NCI-H1048 (cell line): ENCODE data around the gene LHX5.
"Not testable (repeated sequence)": the region's sequence is repeated elsewhere in the genome, so short reads cannot be mapped to it uniquely, and the experiment has no call there.

Experiments
- DNase-seq: peaks from one replicate; lab custom pipeline; 2025; lab: John Stamatoyannopoulos, UW

The LHX5 gene

GRCh38 chr12:113471619-113472171 lies at the start of gene LHX5:
Gene LHX5, minus strand, starts transcription at chr12:113471871. Its CDS starts 373 bp downstream, at chr12:113471498.
- no peak for DNase-seq

- no peak for DNase-seq
Measured at GRCh38 chr12:113519464-113520307, 48.0 kb upstream of the LHX5 start.

- DNase-seq = no peak
Measured at GRCh38 chr12:113515082-113515856, 43.6 kb upstream of the LHX5 start.

- no peak for DNase-seq
Measured at GRCh38 chr12:113514602-113515001, 42.9 kb upstream of the LHX5 start.

- no peak for DNase-seq
Measured at GRCh38 chr12:113512568-113512967, 40.9 kb upstream of the LHX5 start.

GRCh38 chr12:113506867-113507266 lies 35.2 kb upstream of the LHX5 start:
- no peak for DNase-seq

GRCh38 chr12:113505941-113506340 lies 34.3 kb upstream of the LHX5 start:
- DNase-seq = no peak

- no peak for DNase-seq
Measured at GRCh38 chr12:113504917-113505316, 33.2 kb upstream of the LHX5 start.

- no peak for DNase-seq
Measured at GRCh38 chr12:113500782-113501311, 29.2 kb upstream of the LHX5 start.

GRCh38 chr12:113500306-113500675 lies 28.6 kb upstream of the LHX5 start:
- no peak for DNase-seq

GRCh38 chr12:113498490-113498889 lies 26.8 kb upstream of the LHX5 start:
- DNase-seq = no peak

GRCh38 chr12:113497693-113498092 lies 26.0 kb upstream of the LHX5 start:
- DNase-seq = no peak

- not testable (repeated sequence) for DNase-seq
Measured at GRCh38 chr12:113495941-113496340, 24.3 kb upstream of the LHX5 start.

GRCh38 chr12:113488322-113488721 lies 16.7 kb upstream of the LHX5 start:
- DNase-seq = no peak

GRCh38 chr12:113486722-113487121 lies 15.1 kb upstream of the LHX5 start:
- no peak for DNase-seq

- no peak for DNase-seq
Measured at GRCh38 chr12:113485330-113485729, 13.7 kb upstream of the LHX5 start.

GRCh38 chr12:113482334-113482733 lies 10.7 kb upstream of the LHX5 start:
- DNase-seq = no peak

- no peak for DNase-seq
Measured at GRCh38 chr12:113480336-113480971, 8.8 kb upstream of the LHX5 start.

- no peak for DNase-seq
Measured at GRCh38 chr12:113479590-113480335, 8.1 kb upstream of the LHX5 start.

GRCh38 chr12:113479216-113479589 lies 7.5 kb upstream of the LHX5 start:
- DNase-seq = no peak

GRCh38 chr12:113478351-113479011 lies 6.8 kb upstream of the LHX5 start:
- DNase-seq = no peak
